GM12801 (cell line): ENCODE results near the gene IGFBP7.

Source experiments
- TF ChIP-seq, protein P1 (sequence below): IDR thresholded peaks from one replicate; pipeline ENCODE4 v1.5.1; 2011; ENCODE audit warnings: control low read depth; ENCODE audit not compliant: insufficient read length; ENCODE audit errors: extremely low read depth

Gene IGFBP7, protein sequence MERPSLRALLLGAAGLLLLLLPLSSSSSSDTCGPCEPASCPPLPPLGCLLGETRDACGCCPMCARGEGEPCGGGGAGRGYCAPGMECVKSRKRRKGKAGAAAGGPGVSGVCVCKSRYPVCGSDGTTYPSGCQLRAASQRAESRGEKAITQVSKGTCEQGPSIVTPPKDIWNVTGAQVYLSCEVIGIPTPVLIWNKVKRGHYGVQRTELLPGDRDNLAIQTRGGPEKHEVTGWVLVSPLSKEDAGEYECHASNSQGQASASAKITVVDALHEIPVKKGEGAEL

DNA sequence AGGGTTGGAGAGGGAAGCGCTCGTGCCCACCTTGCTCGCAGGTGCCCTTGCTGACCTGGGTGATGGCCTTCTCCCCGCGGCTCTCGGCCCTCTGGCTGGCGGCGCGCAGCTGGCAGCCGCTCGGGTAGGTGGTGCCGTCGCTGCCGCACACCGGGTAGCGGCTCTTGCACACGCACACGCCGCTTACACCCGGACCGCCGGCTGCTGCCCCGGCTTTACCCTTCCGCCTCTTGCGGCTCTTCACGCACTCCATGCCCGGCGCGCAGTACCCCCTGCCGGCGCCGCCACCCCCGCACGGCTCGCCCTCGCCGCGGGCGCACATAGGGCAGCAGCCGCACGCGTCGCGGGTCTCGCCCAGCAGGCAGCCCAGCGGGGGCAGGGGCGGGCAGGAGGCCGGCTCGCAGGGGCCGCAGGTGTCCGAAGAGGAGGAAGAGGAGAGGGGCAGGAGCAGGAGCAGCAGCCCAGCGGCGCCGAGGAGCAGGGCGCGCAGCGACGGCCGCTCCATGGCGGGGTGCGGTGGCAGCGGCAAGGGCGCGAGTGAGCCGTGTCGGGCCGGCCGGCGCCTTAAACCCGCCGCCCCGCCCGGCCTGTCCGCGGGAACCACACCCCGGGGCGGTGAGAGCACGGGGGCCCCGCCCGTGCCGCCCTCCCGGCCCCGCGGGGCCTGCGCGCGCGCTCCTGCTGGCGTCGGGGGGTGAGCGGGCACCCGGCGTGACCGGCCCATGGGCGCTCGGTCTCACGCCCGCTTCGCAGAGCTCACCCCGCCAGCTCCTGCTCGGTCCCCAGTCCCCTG lies at the start of gene IGFBP7:
Gene IGFBP7 (minus strand): TSS at position 539 of the 793 bp plus-strand sequence. CDS start 34 bp downstream, at position 505.
- TF ChIP-seq, protein P1, sequence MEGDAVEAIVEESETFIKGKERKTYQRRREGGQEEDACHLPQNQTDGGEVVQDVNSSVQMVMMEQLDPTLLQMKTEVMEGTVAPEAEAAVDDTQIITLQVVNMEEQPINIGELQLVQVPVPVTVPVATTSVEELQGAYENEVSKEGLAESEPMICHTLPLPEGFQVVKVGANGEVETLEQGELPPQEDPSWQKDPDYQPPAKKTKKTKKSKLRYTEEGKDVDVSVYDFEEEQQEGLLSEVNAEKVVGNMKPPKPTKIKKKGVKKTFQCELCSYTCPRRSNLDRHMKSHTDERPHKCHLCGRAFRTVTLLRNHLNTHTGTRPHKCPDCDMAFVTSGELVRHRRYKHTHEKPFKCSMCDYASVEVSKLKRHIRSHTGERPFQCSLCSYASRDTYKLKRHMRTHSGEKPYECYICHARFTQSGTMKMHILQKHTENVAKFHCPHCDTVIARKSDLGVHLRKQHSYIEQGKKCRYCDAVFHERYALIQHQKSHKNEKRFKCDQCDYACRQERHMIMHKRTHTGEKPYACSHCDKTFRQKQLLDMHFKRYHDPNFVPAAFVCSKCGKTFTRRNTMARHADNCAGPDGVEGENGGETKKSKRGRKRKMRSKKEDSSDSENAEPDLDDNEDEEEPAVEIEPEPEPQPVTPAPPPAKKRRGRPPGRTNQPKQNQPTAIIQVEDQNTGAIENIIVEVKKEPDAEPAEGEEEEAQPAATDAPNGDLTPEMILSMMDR: no peak

- TF ChIP-seq, protein P1: no peak
Measured at GRCh38 chr4:57159866-57160265, 49.7 kb upstream of the IGFBP7 start.

GRCh38 chr4:57158762-57159161 lies 48.6 kb upstream of the IGFBP7 start:
- TF ChIP-seq, protein P1: no peak

DNA sequence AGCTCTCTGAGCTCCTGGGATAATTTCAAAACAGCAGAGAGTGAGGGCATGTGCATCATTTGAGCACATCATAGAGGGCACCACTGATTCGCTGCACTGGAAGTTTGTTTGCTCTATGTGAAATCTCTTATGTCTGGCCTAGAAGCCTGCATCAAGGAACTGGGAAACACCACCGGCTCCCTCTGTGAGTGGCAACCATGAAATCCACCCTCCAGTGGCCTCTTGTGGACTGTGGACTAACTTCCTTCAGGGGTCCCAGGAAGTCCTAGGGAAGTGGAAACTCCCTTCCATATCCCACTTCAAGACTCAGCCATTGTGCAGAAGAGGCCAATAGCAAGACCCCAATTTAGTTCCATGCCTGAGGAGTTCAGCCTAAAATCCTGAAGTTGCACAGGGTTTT lies 48.0 kb upstream of the IGFBP7 start:
- TF ChIP-seq, protein P1: no peak

DNA sequence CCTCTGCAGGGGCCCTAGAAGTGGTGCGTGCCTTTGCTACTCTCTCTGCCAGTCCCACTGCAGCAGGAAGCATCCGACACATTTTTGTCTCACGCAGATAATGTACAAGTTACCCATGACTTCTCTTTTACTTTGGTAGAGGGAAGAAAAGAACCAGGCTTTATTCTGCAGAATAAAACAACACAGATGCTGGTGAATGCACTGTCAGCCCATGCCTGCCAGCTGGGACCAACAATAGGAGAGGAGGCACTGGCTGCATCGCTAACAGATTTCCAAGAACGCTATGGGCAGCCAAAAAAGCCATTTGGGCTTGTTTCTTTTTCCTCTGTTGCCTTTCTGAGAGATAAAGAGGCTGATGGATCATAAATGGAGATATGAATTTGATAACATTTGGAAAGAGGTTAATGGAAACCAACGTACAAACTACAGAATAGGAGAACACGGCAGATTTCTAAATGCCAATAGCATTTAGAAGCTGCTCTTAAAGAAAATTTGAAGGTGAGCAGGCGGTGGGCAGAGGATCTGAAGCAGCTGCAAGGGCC lies 47.5 kb upstream of the IGFBP7 start:
- TF ChIP-seq, protein P1: no peak

DNA sequence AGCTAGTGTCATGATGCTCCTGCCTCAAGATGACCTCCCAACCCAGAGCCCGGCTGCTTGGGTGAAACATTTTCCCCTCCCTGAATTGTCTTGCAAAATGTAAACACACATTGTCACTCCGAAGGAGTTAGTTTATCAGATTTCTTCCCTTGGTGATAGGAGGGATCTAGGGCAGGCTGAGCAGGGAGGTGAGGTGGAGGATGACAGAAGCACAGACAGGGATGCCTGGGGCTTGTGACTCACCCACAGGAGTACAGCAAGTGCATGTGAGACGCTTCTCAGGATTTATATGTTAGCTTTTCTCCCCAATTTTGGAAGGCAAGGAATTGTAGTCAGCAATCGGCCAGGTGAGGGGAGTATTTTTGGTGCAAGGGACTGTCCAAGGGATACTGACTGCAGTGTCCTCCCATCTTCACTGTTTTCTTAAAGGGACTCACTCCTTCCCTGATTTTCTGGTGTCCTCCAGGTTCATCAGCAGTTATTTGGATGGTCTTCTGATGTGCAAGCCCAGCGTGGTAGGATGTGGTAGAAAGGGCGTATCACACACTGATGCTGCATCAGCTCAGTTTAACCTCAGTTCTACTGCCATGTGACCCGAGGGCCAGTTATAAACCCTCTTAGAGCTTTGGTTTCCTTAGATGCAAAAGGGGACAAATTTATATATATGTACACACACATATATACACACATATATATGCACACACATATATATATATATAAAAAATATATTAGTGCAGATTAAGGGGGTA lies 46.2 kb upstream of the IGFBP7 start:
- TF ChIP-seq, protein P1: no peak

- TF ChIP-seq, protein P1: no peak
Measured at GRCh38 chr4:57154926-57155325, 44.7 kb upstream of the IGFBP7 start.
